HG02623 (cell line): ENCODE data around the gene HDAC4.

Source experiments
- ATAC-seq: cut with Tn5 transposase; IDR thresholded peaks from one replicate; pipeline ENCODE4 v1.9.1; 2021; ENCODE audit warnings: moderate library complexity; ENCODE audit not compliant: unreplicated experiment

Gene HDAC4

DNA sequence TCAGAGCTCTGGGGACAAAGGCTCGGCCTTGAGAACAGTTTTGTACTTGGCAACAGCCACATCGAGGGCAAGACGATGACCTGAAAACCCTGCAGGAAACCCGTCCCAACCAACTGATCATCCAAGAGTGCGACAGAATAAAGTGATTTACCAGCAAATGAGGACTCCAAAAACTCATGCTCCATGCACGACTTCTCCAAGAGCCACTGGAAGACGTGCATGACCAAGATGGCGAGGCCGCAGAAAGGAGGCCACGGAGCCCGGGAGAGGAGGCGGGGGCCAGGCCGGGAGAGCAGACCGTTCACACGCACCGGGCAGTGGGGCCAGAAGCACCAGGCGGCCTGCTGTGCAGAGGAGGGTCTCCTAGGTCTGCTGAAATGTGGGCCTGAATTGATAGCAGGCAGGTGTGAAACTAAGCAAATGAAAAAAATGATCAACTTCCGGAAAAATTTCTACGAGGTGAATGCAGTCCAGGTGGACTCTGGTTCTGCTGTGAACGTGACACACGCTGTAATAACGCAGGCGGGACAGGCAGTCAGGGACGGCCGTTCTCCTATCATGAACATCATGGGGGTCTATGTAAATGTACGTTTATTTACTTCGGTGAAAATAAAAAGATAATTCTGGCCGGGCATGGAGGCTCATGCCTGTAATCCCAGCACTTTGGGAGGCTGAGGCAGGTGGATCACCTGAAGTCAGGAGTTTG, 252.2 kb downstream of the HDAC4 start:
- no peak for ATAC-seq

DNA sequence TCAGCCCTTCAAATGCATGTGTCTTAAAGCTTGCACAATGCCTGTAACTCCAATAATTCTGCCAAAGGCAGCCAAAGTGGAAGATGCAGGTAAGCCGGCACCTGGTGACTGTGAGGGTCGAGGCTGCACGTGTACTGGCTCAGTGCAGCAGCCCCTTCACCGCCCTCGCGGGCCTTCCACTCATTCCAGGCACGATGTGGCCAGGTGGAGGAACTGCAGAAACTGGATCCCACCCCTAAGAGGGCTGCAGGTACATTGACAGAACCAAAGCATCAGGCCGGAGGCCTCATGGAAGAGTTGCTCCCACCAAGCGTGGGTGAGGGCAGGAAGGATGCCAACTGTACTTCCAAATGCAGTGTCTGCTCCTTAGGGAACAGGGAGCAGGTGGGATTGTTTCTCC, 253.4 kb downstream of the HDAC4 start:
- no peak for ATAC-seq

DNA sequence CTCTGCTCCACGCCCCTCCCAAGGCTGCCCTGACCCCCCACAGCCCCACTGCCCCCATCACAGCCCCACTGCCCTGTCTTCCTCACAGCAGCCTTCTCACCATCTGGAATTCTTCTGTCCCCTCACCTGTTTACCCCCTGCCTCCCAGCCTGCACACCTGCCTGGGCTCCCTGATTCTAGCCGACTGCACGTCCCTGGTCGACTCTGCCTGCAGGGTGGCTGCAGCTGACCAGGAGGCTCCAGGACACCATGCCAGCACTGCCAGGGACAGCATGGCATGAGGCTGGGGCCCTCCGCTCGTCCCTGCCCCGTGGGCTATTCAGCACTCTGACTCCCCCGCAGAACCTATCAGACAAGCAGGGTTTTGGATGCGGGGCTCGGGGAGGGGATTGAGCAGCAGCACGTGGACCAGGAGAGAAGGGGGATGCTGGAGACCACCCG, 254.1 kb downstream of the HDAC4 start:
- no peak for ATAC-seq

DNA sequence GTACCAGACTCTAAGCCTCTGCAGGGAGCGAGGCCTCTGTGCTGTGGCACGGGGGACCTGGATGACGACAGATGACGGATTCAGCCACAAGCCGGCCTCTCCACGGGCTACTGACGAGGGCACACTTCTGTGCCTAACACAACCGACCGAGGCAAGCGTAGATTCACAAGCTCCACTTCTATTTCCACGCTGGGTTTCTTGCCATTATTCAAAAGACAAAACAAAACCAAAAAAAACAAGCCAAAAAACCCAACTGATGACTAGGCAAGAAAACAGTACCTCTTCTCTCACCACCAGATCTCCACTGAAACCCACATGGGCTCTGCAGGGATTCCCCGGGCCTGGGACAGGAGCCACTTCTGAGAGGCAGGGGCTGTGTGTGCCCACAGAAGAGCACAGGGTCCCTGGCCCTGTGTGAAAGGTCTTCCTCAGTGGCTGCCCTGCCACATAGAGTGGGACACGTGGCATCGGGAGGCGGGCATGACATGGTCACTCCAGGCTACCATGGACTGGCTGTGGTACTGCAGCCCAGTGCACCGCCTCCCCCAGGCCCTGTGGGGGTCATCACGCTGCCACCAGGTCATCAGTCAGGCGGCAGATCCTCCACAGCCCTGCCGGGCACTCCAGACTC, 254.7 kb downstream of the HDAC4 start:
- ATAC-seq = no peak

DNA sequence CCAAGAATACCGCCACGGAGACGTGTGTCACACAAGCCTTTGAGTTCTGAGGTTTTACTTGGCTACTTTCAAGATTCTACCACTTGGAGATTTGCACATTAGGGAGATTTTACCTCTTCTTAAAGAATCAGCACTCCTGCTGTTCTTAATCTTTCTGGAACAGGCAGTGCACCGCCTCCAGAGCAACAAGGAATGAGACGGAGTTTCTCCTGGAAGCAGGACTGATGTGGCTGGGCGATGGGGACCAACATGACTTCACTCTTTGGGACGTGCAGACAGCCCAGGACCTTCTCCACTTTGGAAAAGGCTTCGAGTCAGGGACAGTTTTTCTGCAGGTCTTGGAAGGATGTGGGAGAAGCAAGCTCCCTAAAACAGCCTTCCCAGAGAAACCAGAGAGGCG, 255.2 kb downstream of the HDAC4 start:
- no peak for ATAC-seq

DNA sequence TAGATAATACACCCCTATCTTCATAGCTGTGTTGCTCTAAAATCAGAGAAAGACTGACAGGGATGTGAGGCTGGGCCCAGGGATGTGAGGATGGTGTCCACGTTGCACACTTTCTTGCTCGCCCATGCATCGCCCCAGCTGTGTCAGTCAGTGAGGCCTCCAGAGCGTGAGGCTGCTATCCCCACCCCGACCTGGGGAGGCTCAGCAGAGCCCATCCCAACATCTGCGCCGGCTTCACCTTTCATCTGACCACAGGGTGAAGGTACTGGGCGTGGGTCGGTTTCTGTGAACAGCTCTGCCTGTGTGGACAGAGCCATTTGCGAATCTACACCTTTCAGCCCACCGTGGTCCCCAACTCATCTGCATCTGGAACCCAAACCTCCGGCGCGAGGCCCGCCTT, 255.7 kb downstream of the HDAC4 start:
- ATAC-seq = no peak

DNA sequence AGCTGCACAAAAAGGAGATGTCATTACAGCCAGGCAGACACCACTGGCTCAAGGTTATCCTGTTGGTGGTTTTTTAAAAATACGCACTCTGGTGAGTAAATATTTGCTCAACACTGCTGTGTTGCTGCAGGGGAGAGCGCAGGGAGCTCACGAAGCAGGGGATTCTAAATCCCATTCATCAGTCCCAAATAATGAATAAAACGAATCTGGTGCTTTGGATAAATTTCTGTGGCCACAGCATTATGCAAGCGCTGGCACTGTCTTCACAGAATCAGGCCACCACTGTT, 256.2 kb downstream of the HDAC4 start:
- ATAC-seq = no peak

DNA sequence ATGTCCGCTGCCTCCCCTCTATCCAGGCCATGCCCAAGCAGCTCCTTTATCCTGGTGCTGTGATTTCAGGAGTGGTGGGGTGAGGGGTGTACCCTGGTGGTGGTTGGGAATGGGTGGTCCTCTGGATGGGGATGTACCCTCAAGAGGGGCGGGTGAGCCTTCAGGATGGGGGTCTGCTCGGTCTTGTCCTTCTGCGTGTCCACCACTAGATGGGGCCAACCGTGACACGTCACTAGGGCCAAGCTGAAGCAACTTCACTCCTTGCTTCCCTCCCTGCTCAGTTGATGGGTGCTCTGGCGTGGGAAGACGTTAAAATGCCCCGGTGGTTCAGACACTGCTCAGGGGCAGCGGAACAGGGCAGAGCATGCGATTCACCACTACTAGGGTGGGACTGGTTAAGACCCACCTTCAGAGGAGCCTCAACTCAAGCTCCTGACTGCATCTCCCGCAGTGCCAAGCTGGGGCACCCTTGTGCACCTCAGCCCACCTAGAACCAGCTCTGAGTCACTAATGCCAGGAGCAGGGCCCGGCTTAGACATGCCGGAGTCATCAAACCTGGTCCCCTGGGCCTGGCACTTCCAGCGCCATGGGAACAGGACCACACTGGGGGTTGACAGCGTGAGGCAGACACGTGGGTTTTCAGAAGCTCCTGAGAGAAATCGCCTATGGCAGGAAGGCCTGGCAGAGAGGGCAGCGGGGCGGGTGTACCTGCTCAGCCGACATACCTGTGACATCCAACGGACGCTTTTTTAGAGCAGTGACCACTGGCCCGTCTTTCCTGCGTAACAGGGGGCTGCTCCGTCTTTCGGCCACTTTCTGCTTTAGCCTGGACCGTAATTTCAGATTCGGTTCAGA, 256.7 kb downstream of the HDAC4 start:
- ATAC-seq = no peak

DNA sequence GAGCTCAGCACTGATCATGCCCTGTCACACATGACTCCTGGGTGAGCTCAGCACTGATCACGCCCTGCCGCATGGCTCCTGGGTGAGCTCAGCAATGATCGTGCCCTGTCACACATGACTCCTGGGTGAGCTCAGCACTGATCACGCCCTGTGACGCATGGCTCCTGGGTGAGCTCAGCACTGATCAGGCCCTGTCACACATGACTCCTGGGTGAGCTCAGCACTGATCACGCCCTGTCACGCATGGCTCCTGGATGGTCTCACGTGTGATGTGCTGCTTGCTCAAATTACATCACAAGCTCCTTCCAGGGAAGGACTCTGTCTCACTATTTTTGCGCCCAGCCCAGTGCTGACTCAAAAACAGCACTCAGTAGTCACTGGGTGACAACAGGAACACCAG, 258.0 kb downstream of the HDAC4 start:
- no peak for ATAC-seq

DNA sequence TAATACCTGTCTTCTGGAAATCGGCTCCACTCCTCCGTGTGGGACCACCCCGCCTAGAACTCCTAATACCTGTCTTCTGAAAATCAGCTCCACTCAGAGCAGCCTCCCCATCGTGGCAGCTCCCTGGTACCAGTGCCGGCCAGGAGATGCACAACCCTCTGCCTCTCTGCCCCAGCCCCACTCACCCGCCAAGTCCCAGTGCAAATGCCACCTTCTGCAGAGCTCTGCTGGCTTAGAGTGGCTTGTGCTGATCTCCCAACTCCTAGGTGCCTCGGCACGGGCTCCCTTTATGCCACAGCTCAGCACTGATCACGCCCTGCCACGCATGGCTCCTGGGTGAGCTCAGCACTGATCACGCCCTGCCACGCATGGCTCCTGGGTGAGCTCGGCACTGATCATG, 258.5 kb downstream of the HDAC4 start:
- no peak for ATAC-seq

DNA sequence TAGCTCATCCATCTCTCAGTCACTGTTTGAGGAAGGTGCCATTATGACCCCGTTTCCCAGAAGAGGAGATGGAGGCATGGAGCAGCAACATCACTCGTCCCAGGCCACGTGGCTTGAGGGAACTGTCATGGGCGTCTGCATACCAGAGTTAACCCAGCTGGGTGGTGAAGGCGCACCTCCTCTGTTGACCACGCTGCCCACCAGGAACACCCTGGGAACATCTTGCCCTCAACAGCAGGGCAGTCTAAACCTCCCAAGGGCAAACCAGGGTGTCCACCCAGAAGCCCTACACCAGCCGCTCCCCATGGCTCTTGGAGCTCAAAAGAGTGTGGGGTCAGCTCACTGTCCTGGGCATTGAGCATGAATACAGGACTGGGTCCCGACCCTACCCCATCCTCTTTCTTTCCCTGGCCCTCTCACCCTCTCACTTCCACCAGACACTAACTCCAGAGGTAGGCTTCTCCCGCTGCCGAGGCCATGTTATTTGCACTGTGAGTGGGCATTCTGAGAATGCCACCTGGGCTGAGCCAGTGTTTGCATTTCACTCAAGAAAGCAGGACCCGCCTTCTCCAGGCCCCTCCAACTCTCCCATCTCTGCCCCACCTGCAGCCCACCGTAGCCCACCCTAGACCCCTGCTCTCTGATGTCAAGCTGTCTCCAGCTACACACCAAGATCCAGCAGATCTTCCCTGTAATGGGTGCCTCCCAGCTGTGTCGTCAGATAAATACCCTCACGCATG, 259.6 kb downstream of the HDAC4 start:
- no peak for ATAC-seq

DNA sequence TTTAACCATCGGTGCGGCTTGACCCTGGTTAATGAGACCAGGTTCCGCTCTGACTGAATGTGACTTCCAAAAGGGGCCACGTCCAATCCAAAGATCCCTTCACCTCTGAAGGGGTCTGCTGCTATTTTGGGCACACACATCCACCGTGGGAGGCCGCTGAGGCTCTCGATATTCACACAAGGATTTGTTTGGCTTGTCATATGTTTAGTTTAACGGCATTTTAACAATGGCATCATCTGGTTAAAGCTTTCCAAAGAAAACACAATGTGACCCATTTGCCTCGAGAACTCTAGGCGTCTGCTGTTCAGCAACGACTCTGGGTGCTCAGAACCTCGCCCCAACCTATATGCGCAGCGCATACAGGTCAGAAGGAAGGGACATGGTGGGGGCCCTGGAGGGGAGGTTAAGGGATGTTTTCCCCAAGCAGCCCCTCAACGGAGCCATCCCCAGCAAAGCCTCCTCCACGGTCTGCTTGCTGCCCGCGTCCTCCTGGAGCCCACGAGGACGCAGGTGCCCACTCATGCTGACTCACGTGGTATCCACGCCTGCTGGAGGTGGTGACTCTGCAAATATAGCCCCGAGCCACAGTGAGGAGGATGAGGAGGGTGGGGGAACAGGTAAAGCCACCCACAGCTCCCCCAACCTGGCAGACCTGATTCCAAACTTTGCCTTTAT, 260.3 kb downstream of the HDAC4 start:
- ATAC-seq = no peak

DNA sequence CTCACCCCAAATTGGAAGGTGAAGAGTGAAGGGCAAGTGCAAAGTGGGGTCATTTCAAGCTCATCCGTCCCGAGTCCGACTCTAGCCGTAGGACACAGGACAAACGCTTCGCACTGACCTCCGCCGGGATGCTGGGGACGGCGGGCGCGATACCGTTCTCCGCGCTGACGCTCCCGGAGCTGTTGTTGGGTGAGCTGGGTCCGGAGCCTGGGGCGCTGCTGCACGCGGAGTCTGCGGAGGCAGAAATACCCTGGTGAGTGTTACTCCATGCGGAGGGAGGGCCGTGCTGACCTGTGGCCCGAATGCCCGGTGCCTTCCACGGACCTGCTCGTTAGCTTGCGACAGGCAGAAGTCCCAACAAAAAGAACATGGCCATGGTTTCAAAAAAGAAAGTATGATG, 261.3 kb downstream of the HDAC4 start:
- no peak for ATAC-seq

DNA sequence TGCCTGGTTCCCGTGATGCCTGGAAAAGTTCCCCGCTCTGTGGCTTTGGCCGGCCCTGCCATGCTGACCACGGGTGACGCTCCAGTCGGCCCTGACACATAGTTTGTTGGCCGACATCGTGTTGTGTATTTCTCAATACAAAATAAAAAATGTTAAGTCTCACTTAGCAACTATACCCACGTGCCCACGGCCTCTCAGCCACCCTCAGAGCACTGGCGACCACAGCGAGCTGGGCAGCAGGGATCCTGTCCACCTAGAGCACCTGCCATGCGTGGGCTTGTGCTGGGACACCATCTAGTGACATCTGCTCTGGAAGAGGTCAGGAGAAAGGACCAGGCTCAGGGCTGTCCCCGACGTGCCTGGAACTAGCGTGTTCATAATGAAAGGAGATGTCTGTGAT, 261.7 kb downstream of the HDAC4 start:
- ATAC-seq = no peak

DNA sequence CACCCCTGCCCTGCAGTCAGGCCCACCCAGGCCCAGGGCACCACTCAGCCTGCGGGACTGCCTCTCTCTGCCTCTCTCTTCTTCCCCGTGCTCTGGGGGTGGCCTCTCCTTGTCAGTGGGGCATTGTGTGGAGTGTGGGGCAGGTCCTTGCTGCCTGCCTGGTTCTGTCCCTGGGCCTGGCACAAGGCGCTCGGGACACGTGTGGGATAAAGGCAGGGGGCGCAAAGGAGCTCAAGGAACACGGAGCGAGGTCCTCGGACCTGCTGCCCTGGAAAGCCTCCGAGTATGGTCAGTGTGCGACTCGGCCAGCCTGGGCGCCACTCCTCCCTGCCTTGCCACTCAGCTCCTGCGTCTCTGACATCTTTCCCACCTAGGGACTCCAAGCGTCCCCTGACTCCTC, 262.2 kb downstream of the HDAC4 start:
- no peak for ATAC-seq

DNA sequence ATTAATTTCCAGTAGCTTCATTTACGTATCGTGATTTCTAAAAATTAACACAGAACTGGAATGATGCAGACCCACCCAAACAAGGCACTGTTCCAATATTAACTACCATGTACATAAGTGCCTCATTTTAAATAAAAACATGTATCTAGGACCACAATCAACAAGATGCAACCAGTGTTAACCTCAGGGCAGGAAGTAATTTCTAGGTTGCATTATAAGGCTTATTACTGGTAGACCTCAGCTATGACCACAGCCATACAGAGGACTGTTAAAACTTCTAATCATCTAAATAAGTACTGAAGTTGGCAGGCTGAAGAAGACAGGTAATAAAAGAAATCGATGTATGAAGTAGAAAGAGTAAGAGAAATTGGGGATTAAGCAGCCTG, 262.9 kb downstream of the HDAC4 start:
- no peak for ATAC-seq

DNA sequence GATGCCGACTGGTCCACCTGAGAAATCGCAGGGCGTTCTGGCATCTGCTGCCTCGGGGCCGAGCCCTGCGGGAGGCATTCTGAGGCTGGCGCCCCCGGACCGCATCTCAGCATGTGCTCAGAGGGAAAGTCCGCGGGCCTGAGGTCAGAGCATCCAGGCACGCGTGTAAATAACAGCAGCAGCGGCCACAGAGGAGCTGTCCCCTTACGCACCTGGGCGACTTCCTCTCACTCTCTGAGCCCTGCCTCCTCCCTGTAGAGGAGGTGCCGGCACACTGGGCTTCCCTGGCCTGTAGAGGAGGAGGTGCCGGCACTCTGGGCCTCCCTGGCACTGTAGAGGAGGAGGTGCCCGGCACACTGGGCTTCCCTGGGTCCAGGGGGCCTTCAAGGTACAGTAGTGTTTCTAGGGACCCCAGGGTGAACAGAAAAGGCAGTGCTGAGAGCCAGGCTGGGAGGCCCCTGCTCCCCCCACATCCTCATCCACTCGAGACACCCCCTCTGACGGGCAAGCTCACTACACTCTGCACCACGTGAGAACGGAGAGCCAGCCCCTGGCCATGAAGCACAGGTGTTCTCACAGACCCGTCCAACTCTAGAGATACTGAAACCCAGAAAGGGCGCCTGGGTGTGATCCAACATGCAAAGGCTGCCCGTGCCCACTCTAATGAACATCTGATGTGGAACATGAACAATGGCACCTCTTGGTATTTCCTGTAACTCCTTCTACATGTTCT, 263.5 kb downstream of the HDAC4 start:
- ATAC-seq = no peak

DNA sequence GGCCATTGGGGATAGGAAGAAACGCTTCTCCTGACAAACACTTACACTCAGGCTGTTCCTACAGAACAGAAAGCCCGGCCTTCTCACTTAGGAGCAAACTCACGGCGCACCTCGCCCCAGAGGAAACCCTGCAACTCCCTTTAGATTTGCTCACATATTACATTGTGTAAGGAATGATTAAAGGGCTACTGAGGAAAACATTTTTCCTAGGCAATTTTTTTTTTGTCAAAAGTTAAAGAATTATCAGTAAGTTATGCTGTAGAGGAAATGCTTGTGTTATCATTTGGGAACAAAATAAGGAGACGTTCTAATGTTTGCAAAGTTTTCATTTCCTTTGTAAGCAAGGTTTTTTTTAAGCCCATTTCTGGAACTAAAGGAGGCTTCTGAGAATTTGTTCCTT, 264.1 kb downstream of the HDAC4 start:
- ATAC-seq = no peak

DNA sequence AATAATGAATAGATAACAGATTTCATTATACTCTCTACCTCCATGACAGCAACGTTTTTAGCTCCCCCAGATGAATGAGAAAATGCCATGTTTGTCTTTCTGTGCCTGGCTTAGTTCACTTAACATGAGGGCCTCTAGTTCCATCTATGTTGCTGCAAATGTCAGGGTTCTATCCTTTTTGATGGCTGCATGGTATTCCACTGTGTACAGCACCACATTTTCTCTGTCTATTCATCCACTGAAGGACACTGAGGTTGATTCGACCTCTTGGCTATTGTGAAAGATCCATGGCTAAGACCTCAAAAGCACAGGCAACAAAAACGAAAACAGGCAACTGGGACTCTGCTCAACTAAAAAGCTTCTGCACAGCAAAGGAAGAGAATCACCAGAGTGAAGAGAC, 264.6 kb downstream of the HDAC4 start:
- ATAC-seq = no peak

DNA sequence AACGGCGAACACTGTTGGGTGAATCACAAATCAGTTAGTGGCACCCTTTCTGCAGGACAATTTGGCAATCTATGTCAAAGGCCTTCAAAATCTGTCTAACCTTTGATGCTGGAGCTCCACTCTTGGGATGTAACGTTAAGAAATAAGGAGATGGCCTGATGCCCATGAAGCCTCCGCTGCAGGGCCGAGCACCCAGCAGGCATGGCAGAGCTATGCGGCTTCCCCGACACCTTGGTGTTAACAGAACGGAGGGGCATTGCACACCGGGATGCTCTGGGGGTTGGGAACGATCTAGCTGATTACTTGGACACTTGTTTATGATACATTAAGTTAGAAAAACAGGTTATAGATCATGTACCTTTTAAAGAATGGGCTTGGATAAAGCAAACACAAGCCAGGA, 265.3 kb downstream of the HDAC4 start:
- no peak for ATAC-seq
